NCI-H345 treated with DMSO at 0.1 percent for 48 hours (cell line): ENCODE data around the gene SERTAD3.
"Not testable (repeated sequence)": the region's sequence is repeated elsewhere in the genome, so short reads cannot be mapped to it uniquely, and the experiment has no call there.

ENCODE experiments used
- DNase-seq: peaks from one replicate; lab custom pipeline; 2025; ENCODE audit not compliant: unreplicated experiment; lab: John Stamatoyannopoulos, UW

SERTAD3 gene

GRCh38 chr19:40458597-40458974 lies 14.5 kb upstream of the SERTAD3 start:
- DNase-seq = no peak

- DNase-seq = no peak
These were observed 13.9 kb upstream of the SERTAD3 start for GRCh38 chr19:40457953-40458596.

- no peak for DNase-seq
These were observed 12.9 kb upstream of the SERTAD3 start for GRCh38 chr19:40457048-40457447.

GRCh38 chr19:40453943-40454342 lies 9.8 kb upstream of the SERTAD3 start:
- not testable (repeated sequence) for DNase-seq

GRCh38 chr19:40453151-40453735 lies 9.1 kb upstream of the SERTAD3 start:
- DNase-seq = no peak

- DNase-seq = no peak
These were observed 7.9 kb upstream of the SERTAD3 start for GRCh38 chr19:40452016-40452415.

- no peak for DNase-seq
These were observed 6.5 kb upstream of the SERTAD3 start for GRCh38 chr19:40450664-40451063.

GRCh38 chr19:40449506-40449905 lies 5.4 kb upstream of the SERTAD3 start:
- DNase-seq = no peak

- no peak for DNase-seq
These were observed 2.2 kb upstream of the SERTAD3 start for GRCh38 chr19:40446263-40446784.

- no peak for DNase-seq
These were observed 1.7 kb upstream of the SERTAD3 start for GRCh38 chr19:40445780-40446262.

GRCh38 chr19:40444825-40445312 lies 734 bp upstream of the SERTAD3 start:
- DNase-seq = no peak

GRCh38 chr19:40443131-40443999 lies 770 bp downstream of the SERTAD3 start:
- DNase-seq = peak; percentile 100

GRCh38 chr19:40442328-40443130 lies 1.6 kb downstream of the SERTAD3 start:
- DNase-seq = no peak

GRCh38 chr19:40441719-40442253 lies 2.3 kb downstream of the SERTAD3 start:
- DNase-seq = no peak

- DNase-seq = no peak
These were observed 5.9 kb downstream of the SERTAD3 start for GRCh38 chr19:40438284-40438683.

- DNase-seq = peak; percentile 77
These were observed 10.5 kb downstream of the SERTAD3 start for GRCh38 chr19:40433391-40434216.

GRCh38 chr19:40432760-40433159 lies 11.4 kb downstream of the SERTAD3 start:
- not testable (repeated sequence) for DNase-seq

GRCh38 chr19:40431698-40432097 lies 12.4 kb downstream of the SERTAD3 start:
- DNase-seq = no peak

GRCh38 chr19:40430242-40430641 lies 13.9 kb downstream of the SERTAD3 start:
- DNase-seq = not testable (repeated sequence)
